Measurements from ENCODE around the gene CHKA.

Gene CHKA

GRCh38 chr11:68043349-68044144, 77.6 kb downstream of the CHKA start:
- DNase-seq: no peak

GRCh38 chr11:68043029-68043348, 78.2 kb downstream of the CHKA start:
- DNase-seq: no peak

GRCh38 chr11:68042219-68043028, 78.8 kb downstream of the CHKA start:
- DNase-seq: no peak

- no peak for DNase-seq
Measured at GRCh38 chr11:68041617-68042218, 79.5 kb downstream of the CHKA start.

- DNase-seq: no peak
Measured at GRCh38 chr11:68040957-68041591, 80.1 kb downstream of the CHKA start.

GRCh38 chr11:68040101-68040956, 80.9 kb downstream of the CHKA start:
- peak; percentile 62 for DNase-seq

- no peak for DNase-seq
Measured at GRCh38 chr11:68039526-68040086, 81.6 kb downstream of the CHKA start.

GRCh38 chr11:68038718-68039525, 82.3 kb downstream of the CHKA start, which contains the start of gene TCIRG1:
Gene TCIRG1 (plus strand): TSS chr11:68039025. CDS start chr11:68041272, 2,247 bp downstream.
- DNase-seq: peak; percentile 80

- no peak for DNase-seq
Measured at GRCh38 chr11:68038226-68038717, 82.9 kb downstream of the CHKA start.

GRCh38 chr11:68037411-68038225, 83.6 kb downstream of the CHKA start:
- no peak for DNase-seq

- peak; percentile 57 for DNase-seq
Measured at GRCh38 chr11:68036717-68037239, 84.4 kb downstream of the CHKA start.

- no peak for DNase-seq
Measured at GRCh38 chr11:68036141-68036716, 85.0 kb downstream of the CHKA start.

- DNase-seq: no peak
Measured at GRCh38 chr11:68035266-68035876, 85.8 kb downstream of the CHKA start.

- DNase-seq: no peak
Measured at GRCh38 chr11:68033708-68034045, 87.5 kb downstream of the CHKA start.

- DNase-seq: no peak
Measured at GRCh38 chr11:68032997-68033707, 88.0 kb downstream of the CHKA start.

- DNase-seq: no peak
Measured at GRCh38 chr11:68032003-68032402, 89.2 kb downstream of the CHKA start.

- DNase-seq: no peak
Measured at GRCh38 chr11:68031144-68031464, 90.1 kb downstream of the CHKA start.
